K562 (cell line): ENCODE results near the gene AMFR. TPM values are rescaled to one million over a fixed set of nuclear protein-coding genes. Genes with fewer than 3 reads are reported as not detected.

Experiments used
- BRF2 ChIP-seq: IDR thresholded peaks from 3 replicates; pipeline ENCODE4 v1.6.1; 2011; ENCODE audit warnings: borderline replicate concordance, mild to moderate bottlenecking; ENCODE audit not compliant: insufficient read length, insufficient read depth
- DDX20 ChIP-seq: fragments of 450-650 bp; IDR thresholded peaks from 2 replicates; pipeline ENCODE4 v1.6.1; 2016; ENCODE audit warnings: missing genetic modification characterization, low read depth, mild to moderate bottlenecking, missing compliant biosample characterization, moderate library complexity
- DEAF1 ChIP-seq: fragments of 450-650 bp; formaldehyde crosslinking; IDR thresholded peaks from 2 replicates; pipeline ENCODE4 v1.4.0; 2020; ENCODE audit warnings: mild to moderate bottlenecking, moderate library complexity
- E4F1 ChIP-seq: fragments of 250-450 bp; sonication (Bioruptor Pico); IDR thresholded peaks from 2 replicates; pipeline ENCODE4 v1.5.0; 2021; ENCODE audit warnings: mild to moderate bottlenecking, borderline replicate concordance
- FOXJ3 ChIP-seq: sonication (generic); formaldehyde crosslinking; IDR thresholded peaks from 2 replicates; pipeline ENCODE4 v1.4.0; 2020; ENCODE audit warnings: mild to moderate bottlenecking, missing genetic modification reagents
- HIVEP1 ChIP-seq: fragments of 250-450 bp; sonication (Bioruptor Pico); IDR thresholded peaks from 2 replicates; pipeline ENCODE4 v1.4.0; 2020; ENCODE audit warnings: mild to moderate bottlenecking
- HNRNPUL1 ChIP-seq: fragments of 200-400 bp; formaldehyde crosslinking; IDR thresholded peaks from 2 replicates; pipeline ENCODE4 v1.6.1; 2017; ENCODE audit warnings: low read length
- KDM2B ChIP-seq: fragments of 250-450 bp; sonication (Bioruptor Pico); IDR thresholded peaks from 2 replicates; pipeline ENCODE4 v1.8.0; 2021; ENCODE audit warnings: mild to moderate bottlenecking, moderate library complexity
- KLF13 ChIP-seq: fragments of 450-650 bp; IDR thresholded peaks from 2 replicates; pipeline ENCODE4 v1.6.1; 2016; ENCODE audit warnings: missing genetic modification characterization, low read depth, mild to moderate bottlenecking, missing compliant biosample characterization, moderate library complexity, borderline replicate concordance
- NFRKB ChIP-seq: fragments of 450-650 bp; IDR thresholded peaks from 2 replicates; pipeline ENCODE4 v1.6.1; 2016; ENCODE audit warnings: low read depth
- NFYB ChIP-seq: IDR thresholded peaks from 2 replicates; pipeline ENCODE4 v1.6.1; 2011; ENCODE audit warnings: mild to moderate bottlenecking, moderate library complexity; ENCODE audit not compliant: insufficient read length; ENCODE audit errors: extremely low read depth
- PBX2 ChIP-seq, 2 experiments: IDR thresholded peaks in 1 of 2; conservative IDR thresholded peaks in 1 of 2; 2 replicates each; pipeline ENCODE4 v1.6.1; 2016; ENCODE audit warnings: low read depth in 2 of 2, mild to moderate bottlenecking in 1 of 2, missing compliant biosample characterization in 1 of 2, missing genetic modification characterization in 1 of 2, moderate library complexity in 1 of 2
- POLR2AphosphoS5 ChIP-seq: IDR thresholded peaks from 2 replicates; pipeline ENCODE4 v1.6.1; 2011; ENCODE audit warnings: mild to moderate bottlenecking, low read depth, low read length, moderate library complexity; ENCODE audit not compliant: control insufficient read depth, insufficient read depth
- SMAD2 ChIP-seq: fragments of 150-350 bp; IDR thresholded peaks from 2 replicates; pipeline ENCODE4 v1.6.1; 2014; ENCODE audit warnings: low read depth, mild to moderate bottlenecking, low read length
- STAT5A ChIP-seq: IDR thresholded peaks from 2 replicates; pipeline ENCODE4 v1.6.1; 2012; ENCODE audit warnings: low read length, inconsistent platforms, borderline replicate concordance
- ZBTB2 ChIP-seq: fragments of 450-650 bp; IDR thresholded peaks from 2 replicates; pipeline ENCODE4 v1.6.1; 2016; ENCODE audit warnings: antibody characterized with exemption
- ZNF121 ChIP-seq: sonication (generic); formaldehyde crosslinking; conservative IDR thresholded peaks from 2 replicates; pipeline ENCODE4 v1.8.0; 2022; ENCODE audit warnings: missing genetic modification reagents
- ZNF232 ChIP-seq: sonication (generic); formaldehyde crosslinking; IDR thresholded peaks from 2 replicates; pipeline ENCODE4 v1.8.0; 2022; ENCODE audit warnings: mild to moderate bottlenecking, missing genetic modification reagents
- polyA plus RNA-seq, 8 experiments: library from polyadenylated mRNA; depleted of rRNA in 4 of 8; stranded (reverse) in 5 of 8; unstranded in 3 of 8; fragments of >200 nt; fragmentation: Nextera tagmentation in 2 of 8; fragmentation: Illumina TruSeq in 1 of 8; extraction: Ambion mirVana in 2 of 8; extraction: Trizol in 1 of 8; gene quantifications; 2 replicates each; pipeline versions ENCODE4 v1.2.1 to v1.2.3, GENCODE V29; 2011 to 2014; ENCODE audit warnings: inconsistent platforms in 1 of 8, missing spikeins in 1 of 8
- total RNA-seq, 7 experiments: library from RNA; depleted of rRNA in 6 of 7; stranded (reverse); fragments of >200 nt in 6 of 7; fragmentation: Illumina TruSeq in 2 of 7; extraction: Trizol in 2 of 7; gene quantifications; 2 replicates each; pipeline versions ENCODE4 v1.2.1 to v1.2.3, GENCODE V29; 2011 to 2021; ENCODE audit warnings: low replicate concordance in 1 of 7

AMFR gene
- total and polyA plus RNA-seq, 9 of the 15 experiments (the other 6 are each of a cell fraction or from before 2014, with no cell fraction given): 15.6 to 113 (median 58.4) TPM

GRCh38 chr16:56355786-56356275, 69.5 kb downstream of the AMFR start (continued):
- TF ChIP-seq PBX2 (CRISPR knock-in tag; IDR thresholded peaks at IDR 0.05; ENCODE audit: low read depth): no peak
- TF ChIP-seq PBX2 (tag; conservative IDR thresholded peaks at IDR 0.05; ENCODE audit: low read depth): peak; percentile 57; the same call in 1 of the 2 replicates
- TF ChIP-seq KDM2B (CRISPR knock-in tag): no peak
- no peak for TF ChIP-seq HIVEP1 (CRISPR knock-in tag)
- no peak for TF ChIP-seq NFRKB
- no peak for TF ChIP-seq DDX20
- TF ChIP-seq STAT5A: peak; percentile 70; the same call in 1 of the 2 replicates
- TF ChIP-seq E4F1 (CRISPR knock-in tag): no peak
- no peak for TF ChIP-seq ZNF232 (CRISPR knock-in tag)
- no peak for TF ChIP-seq FOXJ3
- peak; percentile 84 for TF ChIP-seq POLR2AphosphoS5
- TF ChIP-seq SMAD2: no peak
- TF ChIP-seq HNRNPUL1: no peak
- no peak for TF ChIP-seq KLF13 (tag)
- TF ChIP-seq DEAF1 (CRISPR knock-in tag): no peak
- TF ChIP-seq NFYB: no peak
- TF ChIP-seq ZNF121: no peak
- no peak for TF ChIP-seq ZBTB2
- TF ChIP-seq BRF2: no peak
